ENCODE results near the gene CYP17A1.

Gene CYP17A1

GRCh38 chr10:102782673-102783551 is 54.3 kb downstream of the CYP17A1 start:
- no peak for TF ChIP-seq CTCF (IDR thresholded peaks at IDR 0.05)
- H3K27ac ChIP-seq: peak overlapping the region; percentile 83
- no peak overlapping the region for H3K4me3 ChIP-seq (ENCODE audit: low read depth, low read length)
- H3K36me3 ChIP-seq (ENCODE audit: control insufficient read depth, insufficient read depth, low read length): no peaks in the 10 kb centered on the region
- peaks cover 55% of the 10 kb centered on the region for H3K79me2 ChIP-seq
- no peak overlapping the region for H2AFZ ChIP-seq
- no peaks in the 10 kb centered on the region for H3K9me3 ChIP-seq (ENCODE audit: control insufficient read depth, low read length)
- peaks cover 51% of the 10 kb centered on the region for H3K4me1 ChIP-seq
- H3K9ac ChIP-seq: no peak overlapping the region
- peak overlapping the region; percentile 33 for H3K4me2 ChIP-seq (ENCODE audit: low read length)
- H3K27me3 ChIP-seq (ENCODE audit: control insufficient read depth, insufficient read depth, low read length): no peaks in the 10 kb centered on the region

GRCh38 chr10:102781921-102782557 is 55.2 kb downstream of the CYP17A1 start:
- peaks cover 59% of the 10 kb centered on the region for H3K4me1 ChIP-seq
- no peak for TF ChIP-seq CTCF (IDR thresholded peaks at IDR 0.05)
- no peaks in the 10 kb centered on the region for H3K9me3 ChIP-seq (ENCODE audit: control insufficient read depth, low read length)
- peak overlapping the region; percentile 34 for H3K4me2 ChIP-seq (ENCODE audit: low read length)
- peaks cover 48% of the 10 kb centered on the region for H3K79me2 ChIP-seq
- no peaks in the 10 kb centered on the region for H3K36me3 ChIP-seq (ENCODE audit: control insufficient read depth, insufficient read depth, low read length)
- H3K27ac ChIP-seq: peak overlapping the region; percentile 83
- H3K27me3 ChIP-seq (ENCODE audit: control insufficient read depth, insufficient read depth, low read length): no peaks in the 10 kb centered on the region
- no peak overlapping the region for H3K9ac ChIP-seq
- no peak overlapping the region for H2AFZ ChIP-seq
- no peak overlapping the region for H3K4me3 ChIP-seq (ENCODE audit: low read depth, low read length)

- Histone ChIP-seq H3K79me2 (peaks cover 46% of the 10 kb centered on the region), H3K27me3 (ENCODE audit: control insufficient read depth, insufficient read depth, low read length) (no peaks in the 10 kb centered on the region), H3K4me2 (ENCODE audit: low read length) (peak overlapping the region; percentile 34), H3K9ac (no peak overlapping the region), H3K9me3 (ENCODE audit: control insufficient read depth, low read length) (no peaks in the 10 kb centered on the region), H3K4me1 (peaks cover 67% of the 10 kb centered on the region), H3K27ac (peak overlapping the region; percentile 83), H3K4me3 (ENCODE audit: low read depth, low read length) (no peak overlapping the region), H3K36me3 (ENCODE audit: control insufficient read depth, insufficient read depth, low read length) (no peaks in the 10 kb centered on the region), H2AFZ (no peak overlapping the region)
- no peak for TF ChIP-seq CTCF (IDR thresholded peaks at IDR 0.05)
Measured at GRCh38 chr10:102781090-102781920, 55.9 kb downstream of the CYP17A1 start.
